Choroid plexus epithelial cell (primary cell): ENCODE measurements around the gene ZBTB17.

Source experiments
- DNase-seq: peaks from one replicate; pipeline ENCODE4 v3.0.0-alpha.2; 2010; ENCODE audit warnings: low read depth
- H3K4me3 ChIP-seq: 2 replicates; pipeline ENCODE4 v1.5.1; 2011; ENCODE audit warnings: low read depth, mild to moderate bottlenecking, control low read depth, low read length, moderate library complexity
- CTCF ChIP-seq: conservative IDR thresholded peaks from 2 replicates; pipeline ENCODE4 v1.5.1; 2011; ENCODE audit warnings: low read depth, mild to moderate bottlenecking, control low read depth, inconsistent platforms, low read length, moderate library complexity

The ZBTB17 gene

GRCh38 chr1:15936025-15936424 lies 39.9 kb downstream of the ZBTB17 start:
- TF ChIP-seq CTCF: no peak
- no peak for DNase-seq

GRCh38 chr1:15935056-15935950 lies 40.6 kb downstream of the ZBTB17 start:
- DNase-seq: no peak
- H3K4me3 ChIP-seq: no peak overlapping the region
- no peak for TF ChIP-seq CTCF

More at GRCh38 chr1:15936025-15936424, 39.9 kb downstream of the ZBTB17 start:
- H3K4me3 ChIP-seq: no peak overlapping the region

- no peak for TF ChIP-seq CTCF
- no peak overlapping the region for H3K4me3 ChIP-seq
- DNase-seq: no peak
Measured at GRCh38 chr1:15934211-15935055, 41.5 kb downstream of the ZBTB17 start.

GRCh38 chr1:15933684-15934083 lies 42.2 kb downstream of the ZBTB17 start:
- no peak for TF ChIP-seq CTCF
- DNase-seq: no peak
- H3K4me3 ChIP-seq: no peak overlapping the region

- no peak for TF ChIP-seq CTCF
- DNase-seq: no peak
- H3K4me3 ChIP-seq: no peak overlapping the region
Measured at GRCh38 chr1:15932612-15933011, 43.3 kb downstream of the ZBTB17 start.

- DNase-seq: no peak
- no peak for TF ChIP-seq CTCF
Measured at GRCh38 chr1:15931884-15932283, 44.0 kb downstream of the ZBTB17 start.

More at GRCh38 chr1:15931884-15932283, 44.0 kb downstream of the ZBTB17 start:
- no peak overlapping the region for H3K4me3 ChIP-seq
